ENCODE data around the gene LSM6.

LSM6 gene
- total RNA-seq: 12.6 to 22.1 (median 16.7) reads per million in 4 donors

DNA sequence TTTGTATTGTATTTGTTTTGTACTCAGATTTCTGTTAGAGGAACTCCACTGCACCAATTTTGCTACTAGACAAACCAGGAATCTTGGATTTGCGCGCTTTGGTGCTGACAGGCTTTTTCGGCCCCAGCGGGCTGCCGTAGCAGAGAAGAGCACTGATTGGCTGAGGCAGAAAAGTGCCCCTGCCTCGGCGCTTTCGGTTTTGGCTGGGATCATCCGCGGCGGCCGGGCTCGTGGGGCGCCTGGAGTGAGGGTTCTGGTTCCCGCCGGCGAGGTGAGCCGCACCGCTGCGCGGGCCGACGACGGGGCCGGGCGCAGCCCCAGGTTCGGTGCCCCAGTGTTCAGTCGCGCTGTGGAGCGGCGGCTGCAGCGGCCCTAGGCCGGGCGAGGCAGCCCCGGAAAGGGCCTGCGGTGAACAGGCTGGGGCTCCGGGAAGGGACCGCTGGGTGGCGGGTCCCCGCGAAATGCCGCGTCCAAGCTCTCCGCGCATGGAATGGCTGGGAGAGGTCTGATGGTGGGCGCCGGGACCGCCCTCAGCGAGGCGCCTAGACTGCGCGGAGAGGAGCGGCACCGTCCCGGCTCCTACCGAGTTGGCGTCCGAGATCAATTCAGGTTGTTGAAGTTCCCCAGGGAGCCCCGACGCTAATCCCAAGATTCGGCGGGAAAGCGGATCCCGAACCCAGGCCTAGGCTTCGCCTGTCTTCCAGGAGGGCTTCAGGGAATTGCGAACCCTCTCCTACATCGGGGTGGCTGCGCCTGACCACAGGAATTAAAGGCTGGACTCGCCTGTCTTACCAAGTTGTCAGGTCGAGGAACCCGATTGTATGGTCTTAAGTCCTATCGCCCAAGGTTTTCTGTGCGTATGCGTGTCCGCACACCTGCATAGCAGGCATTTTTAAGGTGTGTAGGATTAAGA is at the start of gene LSM6:
LSM6 (plus strand) TSS at position 178 of the 913 bp plus-strand sequence. CDS start 7,204 bp downstream, outside the sequence.
- DNase-seq: peak; percentile 67 to 82 (median 77)

DNA sequence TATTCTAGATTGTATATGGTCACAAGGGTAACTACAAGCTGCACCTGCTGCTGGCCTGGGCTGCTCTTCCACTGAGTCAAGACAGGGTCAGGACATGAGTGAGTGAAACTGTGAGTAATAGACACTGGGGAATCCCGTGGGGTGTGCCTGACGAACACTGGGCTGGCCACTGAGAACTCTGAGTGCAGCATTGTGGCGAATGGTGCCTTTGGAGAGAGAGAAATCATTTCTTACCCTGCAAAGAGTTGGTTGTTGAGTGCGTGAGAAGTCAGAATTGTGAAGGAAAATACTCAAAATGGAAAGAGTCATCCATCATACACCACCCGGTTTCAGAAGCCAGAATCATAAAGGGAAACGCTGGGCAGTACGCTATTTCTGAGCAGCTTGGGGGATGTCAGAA is 43.1 kb upstream of the LSM6 start:
- DNase-seq: peak in 1 of 5 donors; percentile 63

DNA sequence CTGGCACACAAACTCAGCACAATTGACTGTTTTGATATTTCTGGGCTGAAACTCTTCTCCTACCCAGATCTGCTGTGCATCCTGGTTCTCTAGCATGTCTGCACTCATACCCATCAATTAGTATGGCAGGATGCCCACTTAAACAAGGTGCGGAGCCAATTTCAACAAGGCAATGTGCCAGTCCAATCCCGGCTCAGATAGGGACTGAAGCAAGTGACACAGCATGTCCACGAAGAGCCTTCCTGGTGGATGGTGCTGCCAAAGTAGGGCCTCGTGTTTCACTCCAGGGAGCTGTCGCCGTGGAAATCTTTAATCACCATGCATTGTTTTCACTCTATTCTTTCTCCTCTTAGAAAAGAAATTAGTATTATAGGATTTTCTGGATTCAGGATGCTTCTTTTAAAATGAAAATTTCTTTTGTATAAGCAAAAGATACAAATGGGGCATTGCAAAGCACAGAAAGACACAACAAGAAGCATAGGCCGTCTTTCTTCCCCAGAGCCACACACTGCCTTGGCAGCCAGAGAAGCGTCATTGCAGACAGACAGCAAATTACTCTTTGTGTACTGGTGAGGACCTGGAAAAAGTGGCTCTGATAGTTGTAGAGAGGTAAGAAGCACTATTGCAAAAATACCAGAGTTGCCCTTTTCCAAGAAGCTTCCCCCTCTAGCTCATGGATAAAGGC is 40.6 kb upstream of the LSM6 start:
- DNase-seq: no peak

DNA sequence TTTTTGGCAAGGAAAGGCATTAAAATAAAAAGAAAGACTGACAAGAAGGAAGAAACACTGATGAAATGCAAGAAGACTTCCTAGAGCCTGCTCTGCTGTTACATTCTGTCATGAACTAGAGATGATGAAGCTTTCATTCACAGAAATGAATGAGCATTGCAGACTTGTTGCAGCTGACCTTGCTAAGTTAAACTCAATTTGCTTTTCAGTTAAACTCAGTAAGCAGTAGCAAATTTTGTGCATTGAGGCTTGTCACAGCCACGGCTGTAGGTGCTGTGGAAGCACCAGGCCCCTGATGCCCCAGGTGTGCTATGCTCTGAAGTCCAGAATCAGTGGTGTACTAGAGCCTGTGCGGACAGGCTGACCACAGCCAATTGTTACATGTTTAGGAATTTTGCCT is 39.6 kb upstream of the LSM6 start:
- DNase-seq: no peak

DNA sequence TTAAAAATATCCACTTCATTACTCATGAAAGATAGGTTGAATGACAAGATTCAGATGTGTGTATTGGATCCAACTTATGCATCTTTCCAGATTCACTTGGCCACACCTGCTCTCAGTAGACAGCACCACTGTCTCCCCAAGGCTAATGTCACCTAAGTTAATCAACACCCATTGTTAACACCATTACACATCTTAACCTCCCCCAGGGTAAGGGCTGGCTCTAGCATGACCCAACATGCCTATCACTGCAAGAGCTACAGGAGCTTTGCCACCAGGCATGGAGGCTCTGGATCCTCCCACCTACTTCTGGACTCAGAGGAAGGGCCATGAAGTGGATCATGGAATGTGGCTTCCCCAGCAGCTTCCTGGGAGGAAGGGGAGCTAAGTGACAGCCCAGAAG is 32.8 kb upstream of the LSM6 start:
- no peak for DNase-seq

DNA sequence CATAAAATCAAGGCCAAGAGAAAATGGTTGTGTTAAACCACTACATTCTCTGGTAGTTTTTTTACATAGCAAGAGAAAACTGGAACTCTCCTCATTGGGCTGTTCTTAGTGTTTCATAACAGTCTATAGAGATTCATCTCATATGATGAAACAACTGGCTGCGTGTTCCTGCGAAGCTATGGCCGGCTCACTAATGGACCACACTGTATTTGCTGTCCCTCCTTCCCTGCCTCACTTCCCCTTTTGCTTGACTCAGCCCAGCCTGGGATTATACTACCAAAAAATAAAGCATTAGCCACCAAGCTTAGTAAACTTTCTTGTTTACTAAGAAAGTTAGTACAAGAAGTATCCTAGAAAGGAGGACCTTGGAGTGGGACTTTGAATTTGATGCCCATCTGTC is 31.6 kb upstream of the LSM6 start:
- DNase-seq: no peak

DNA sequence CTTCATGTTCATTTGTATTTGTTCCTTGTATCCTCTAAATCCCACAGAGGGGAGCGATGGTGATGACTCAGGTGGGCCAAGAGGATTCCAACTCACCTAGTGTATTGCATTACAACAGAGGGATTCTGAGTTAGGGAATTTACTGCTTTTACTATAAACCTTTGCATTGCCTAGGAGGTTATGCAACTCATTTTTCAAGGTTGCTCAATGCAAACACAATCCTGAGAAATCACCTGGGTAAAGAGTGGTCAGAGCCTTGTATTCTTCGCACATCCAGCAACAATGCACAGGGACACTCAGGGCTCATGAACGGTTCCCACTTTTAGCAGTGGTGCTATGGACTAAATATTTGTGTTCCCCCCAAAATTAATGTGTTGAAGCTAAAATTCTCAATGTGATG is 28.6 kb upstream of the LSM6 start:
- no peak for DNase-seq

DNA sequence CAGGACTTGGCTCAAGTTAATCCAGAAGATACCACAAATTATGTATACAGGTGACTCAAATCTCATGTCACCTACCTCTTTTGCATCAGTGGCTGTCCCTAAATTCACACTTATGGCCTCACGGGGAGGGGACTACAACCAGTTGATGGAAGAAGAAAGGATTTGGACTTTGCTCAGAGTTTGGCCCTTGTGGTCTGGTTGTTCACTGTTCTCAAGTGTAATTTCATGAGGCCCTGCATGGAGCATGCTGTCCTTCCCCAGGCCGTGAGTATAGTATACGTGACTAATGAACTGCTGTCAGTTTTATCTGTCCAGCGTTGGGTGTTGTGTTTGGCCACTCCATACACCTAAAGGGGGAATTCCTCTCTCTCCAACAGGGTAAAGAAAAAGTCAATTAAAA is 27.5 kb upstream of the LSM6 start:
- DNase-seq: no peak

DNA sequence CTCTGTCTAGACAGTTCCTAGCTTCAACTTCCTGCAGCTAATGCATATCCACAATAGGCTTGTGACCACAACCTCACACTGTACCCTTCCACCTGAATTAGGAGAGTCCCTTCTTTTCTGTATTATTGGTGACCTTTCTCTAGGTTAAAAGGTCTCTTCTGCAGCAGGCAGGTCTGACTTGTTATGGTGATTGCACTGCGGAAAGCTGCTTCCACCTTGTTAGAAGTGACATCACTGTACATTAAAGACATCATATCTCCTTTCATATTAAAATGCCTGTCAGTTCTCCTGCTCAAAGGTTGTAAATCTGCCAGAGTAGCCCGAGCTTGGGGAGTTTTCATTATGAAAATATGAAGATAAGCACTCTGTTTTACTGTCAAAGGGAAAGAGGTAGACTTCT is 21.5 kb upstream of the LSM6 start:
- no peak for DNase-seq

DNA sequence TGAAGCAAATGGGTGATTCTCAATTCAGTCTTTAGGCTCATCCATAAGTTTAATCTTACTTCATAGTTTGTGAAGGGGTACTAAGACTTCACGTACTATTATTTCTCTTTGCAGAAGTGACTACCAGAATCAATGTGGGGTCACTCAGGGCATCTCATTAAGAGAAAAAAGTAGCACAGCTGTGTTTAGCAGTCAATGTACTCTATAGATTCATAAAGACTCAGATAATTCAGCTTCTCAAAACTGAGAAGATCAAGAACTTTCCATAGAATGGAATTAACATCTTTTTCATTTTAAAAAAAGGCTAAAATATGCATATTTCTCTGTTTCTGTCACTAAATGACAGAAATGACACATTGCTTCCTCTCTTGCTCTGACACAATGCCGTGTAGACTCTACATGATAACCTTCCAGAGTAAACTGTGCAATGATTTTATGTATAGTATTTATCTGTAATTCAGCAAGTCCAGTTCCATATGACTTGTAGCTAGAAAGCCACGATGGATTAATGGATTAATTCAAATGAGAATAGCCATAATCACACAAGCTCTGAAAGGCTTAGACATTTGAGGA is 20.3 kb upstream of the LSM6 start:
- peak in 1 of 5 donors; percentile 10 for DNase-seq

DNA sequence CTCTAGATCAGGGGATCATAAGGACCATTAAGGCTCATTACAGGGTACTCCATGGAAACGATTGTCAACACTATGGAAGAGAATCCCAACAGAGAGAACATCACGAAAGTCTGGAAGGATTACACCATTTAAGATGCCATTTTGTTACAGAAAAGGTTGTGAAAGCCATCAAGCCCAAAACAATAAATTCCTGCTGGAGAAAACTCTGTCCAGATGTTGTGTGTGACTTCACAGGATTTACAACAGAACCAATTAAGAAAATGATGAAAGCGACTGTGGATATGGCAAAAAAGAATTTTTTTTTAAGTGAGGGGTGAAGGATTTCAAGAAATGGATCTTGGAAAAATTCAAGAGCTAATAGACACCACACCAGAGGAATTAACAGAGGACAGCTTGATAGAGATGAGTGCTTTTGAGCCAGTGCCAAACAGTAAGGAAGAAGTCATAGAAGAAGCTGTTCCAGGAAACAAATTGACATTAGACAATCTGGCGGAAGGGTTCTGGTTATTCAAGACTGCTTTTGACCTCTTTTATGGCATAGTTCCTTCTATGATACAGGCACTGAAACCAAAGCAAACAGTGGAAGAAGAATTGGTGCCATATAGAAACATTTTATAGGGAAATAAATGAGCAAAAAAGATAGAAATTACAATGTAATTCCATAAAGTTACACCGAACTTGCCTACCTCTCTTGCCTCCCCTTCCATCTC is 17.3 kb upstream of the LSM6 start:
- no peak for DNase-seq

DNA sequence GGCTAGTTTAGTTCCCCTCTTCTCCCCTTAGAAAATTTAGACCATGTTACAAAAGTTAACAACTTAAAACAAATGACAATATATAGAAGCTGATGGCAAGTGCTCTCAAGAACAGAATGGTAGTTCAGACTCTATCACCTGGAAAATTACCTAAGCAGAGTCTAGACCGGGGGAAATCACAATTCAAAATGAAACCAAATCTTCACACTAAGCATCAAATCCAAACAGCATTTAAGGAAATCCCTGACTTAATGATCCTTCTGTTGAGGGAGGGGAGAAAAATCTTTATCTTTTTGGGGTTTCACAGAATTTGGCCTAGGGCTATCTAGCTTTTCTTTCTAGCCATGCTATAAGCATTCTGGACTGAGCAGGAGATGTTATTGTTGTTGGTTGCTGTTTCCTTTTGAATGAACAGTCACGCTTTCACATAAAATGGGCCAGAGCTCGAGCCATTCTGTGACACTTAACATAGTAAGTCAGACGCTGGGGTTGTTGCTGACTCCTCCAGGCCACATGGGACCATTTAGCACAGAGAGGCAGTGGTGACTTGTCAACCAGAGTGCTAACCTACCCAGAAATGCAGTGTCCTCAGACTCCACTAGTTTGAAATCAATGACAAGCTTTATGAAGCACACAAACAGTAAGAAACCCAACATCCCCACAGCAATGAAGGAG is 16.0 kb upstream of the LSM6 start:
- DNase-seq: no peak

DNA sequence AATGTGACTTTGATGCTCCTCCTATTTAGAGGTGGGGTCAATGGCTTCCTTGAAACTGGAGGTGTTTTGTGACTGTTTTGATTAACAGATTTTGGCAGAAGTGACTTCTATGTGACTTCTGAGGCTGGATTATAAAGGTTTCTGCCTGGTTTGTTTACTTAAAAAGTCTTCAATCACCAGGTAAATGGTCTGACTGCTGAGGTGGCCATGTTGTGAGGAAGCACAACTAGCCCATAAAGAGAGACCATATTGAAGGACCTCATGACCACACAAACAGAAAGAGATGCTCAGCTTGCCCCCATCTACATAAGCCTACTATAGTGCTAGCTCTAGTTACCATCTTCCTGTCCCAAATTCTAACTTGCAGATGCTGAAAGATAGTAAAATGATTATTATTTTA is 14.3 kb upstream of the LSM6 start:
- no peak for DNase-seq

DNA sequence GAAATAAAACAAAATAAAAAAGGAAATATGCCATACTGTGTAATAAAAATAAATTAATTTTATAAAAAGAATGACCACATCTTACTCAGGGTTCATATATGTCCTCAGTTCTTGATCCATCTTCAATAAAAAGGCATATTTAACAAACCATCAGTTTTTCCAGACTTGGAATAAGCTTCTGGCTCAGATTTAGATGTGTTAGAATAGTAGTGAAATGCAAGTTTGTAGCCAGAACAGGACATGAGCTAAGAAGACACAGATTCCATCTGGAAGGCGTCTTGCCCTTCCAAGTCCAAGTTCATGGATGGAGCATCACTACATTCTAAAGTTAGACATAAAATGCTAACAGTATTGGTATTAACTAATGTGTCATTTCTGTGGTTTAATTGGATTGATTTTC is 10.3 kb upstream of the LSM6 start:
- no peak for DNase-seq

DNA sequence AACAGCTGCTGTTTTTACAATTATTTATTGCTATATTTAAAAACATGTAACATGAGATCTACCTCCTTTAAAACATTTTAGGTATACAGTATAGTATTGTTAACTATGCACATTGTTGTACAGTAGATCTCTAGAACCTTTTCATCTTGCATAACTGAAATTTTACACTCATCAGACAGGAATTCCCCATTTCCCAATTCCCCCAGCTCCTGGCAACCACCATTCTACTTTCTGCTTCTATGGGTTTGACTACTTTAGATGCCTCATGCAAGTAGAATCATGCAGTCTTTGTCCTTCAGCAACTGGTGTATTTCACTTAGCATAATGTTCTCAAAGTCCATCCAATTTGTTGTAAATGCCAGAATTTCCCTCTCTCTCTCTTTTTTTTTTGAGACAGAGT is 9.7 kb upstream of the LSM6 start:
- no peak for DNase-seq

DNA sequence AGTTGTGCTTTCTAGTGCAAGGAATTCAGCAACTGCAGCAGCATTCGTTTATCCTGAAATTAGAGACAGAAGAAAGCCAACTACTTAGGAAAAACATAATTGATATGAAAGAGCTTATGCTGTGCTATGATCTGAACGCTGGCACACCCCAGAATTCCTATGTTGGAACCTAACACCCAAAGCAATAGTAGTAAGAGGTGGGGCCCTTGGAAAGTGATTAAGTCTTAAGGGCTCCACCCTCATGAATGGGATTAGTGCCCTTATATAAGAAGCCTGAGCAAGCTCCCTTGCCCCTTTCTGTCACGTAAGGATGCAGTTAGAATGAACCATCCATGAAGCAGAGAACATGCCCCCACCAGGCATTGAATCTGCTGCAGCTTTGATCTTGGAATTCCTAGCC is 5.4 kb upstream of the LSM6 start:
- no peak for DNase-seq

DNA sequence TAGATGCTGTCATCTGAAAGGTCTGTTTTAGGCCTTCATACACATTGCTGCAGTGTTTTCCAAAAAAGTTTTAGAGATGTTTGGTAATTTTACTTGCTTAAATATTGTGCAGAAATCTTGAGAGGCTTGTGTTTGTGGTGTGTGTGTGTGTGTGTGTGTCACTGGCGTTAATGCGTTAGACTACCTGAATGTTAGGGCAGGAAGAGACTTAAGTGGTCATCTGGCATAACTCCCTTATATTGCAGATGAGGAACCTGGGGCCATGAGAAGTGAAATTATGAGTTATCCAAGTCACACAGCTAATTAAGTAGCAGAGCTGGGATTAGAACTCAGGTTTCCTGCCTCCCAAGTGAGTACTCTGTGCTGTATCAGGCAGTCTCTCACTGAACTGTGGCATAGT is 1.4 kb downstream of the LSM6 start:
- DNase-seq: no peak

DNA sequence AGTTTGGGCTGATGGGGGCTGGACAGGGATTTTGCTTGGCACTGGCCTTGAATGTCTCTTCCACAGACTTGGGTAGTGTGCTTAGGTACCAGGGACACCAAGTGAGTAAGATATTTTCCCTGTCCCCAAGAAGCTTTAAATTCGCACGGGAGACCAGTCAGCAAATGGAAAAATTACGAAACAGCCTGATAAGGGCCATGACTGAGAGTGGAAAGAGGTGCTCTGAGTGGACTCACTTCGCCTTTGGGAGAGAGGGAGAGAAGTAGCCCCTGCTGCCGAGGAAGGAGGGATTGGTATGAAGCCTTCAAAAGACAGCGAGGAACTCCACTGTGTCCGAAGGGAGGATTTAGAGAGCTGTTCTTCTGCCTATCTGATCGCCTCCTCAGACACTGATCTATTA is 2.6 kb downstream of the LSM6 start:
- DNase-seq: no peak

DNA sequence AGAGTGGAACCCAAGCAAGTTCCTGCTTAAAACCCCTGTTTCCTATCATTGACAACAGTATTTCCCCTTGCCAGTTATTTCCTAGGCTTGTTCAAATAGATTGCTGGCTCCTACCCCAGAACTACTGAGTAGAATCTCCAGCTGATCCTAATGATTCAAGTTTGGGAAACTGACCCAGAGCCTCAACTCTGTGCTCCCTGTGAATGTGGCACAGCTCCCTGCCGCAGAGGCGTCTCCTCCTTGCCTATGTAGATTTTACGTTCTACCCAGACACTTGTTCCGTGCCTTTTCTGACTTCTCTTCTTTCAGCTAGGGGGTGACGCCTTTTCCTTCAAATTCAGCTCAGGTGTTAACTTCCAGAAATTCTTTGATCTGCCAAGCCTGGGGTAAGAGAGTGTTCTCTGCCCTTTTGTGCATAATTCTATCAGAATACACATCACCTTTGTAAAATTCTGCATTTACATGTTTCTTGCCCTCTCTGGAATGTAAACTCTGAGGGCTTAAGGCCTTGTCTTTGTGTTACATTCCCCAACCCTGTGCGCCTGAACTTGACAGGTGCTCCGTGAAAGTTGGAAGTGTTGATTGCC is 4.4 kb downstream of the LSM6 start:
- no peak for DNase-seq

DNA sequence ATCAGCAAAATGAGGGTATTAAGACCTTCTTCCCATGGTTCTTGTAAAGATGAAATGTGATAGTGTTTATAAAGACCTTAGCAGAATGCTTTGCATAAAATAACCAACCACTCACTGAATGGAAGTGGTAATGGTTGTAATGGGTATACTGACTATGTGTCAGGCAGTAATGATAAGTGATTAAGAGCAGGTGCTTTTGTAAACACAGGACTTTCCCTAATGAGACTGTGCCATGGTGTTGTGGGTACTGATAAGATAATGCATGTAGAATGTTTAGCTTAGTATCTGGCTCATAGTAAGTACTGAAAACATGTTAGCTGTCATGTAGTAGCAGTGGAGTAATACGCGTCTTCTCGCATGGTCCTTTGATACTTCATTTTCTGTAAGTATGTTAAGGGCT is 6.9 kb downstream of the LSM6 start:
- DNase-seq: no peak

DNA sequence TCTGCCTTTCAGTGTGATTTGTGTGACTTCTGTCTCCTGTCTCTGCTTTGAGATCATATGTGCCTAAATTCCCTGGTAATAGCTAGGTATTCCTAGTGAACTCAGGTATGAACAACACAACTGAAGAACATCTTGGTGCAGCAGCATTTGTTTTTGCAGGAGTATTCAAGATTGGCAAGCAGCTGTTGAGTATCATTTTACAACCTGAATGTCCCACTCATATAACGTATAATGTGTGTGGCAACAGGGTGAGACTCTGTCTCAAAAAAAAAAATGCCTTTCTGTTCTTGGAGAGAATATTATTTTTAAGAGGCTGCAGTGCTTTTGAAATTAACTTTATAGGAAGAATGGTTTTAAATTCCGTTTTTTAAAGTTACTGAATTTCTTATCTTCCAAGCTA is 7.7 kb downstream of the LSM6 start:
- no peak for DNase-seq

DNA sequence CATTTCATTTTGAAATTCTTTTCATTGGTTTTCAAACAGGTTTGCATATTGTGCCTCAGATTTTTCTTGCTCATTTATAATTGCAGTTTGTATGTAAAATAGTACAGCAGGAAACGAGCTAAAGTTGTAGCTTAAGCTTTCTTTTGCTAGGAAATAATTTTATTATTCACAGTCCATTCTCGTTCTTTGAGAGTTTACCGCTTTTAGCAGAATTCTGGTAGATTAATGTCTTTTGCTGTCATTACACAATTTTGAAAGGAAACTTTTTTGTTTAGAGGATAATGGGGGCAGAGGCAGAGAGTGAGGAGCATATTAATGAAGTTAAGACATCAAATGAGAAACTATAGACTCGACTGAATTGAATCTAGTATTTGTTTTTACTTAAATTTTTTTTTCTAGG is 10.5 kb downstream of the LSM6 start:
- no peak for DNase-seq

Measured in T-helper 1 cell (primary cell).